Measurements from ENCODE around the gene MPI.
"Not testable (repeated sequence)": the region's sequence is repeated elsewhere in the genome, so short reads cannot be mapped to it uniquely, and the experiment has no call there.

MPI gene

DNA sequence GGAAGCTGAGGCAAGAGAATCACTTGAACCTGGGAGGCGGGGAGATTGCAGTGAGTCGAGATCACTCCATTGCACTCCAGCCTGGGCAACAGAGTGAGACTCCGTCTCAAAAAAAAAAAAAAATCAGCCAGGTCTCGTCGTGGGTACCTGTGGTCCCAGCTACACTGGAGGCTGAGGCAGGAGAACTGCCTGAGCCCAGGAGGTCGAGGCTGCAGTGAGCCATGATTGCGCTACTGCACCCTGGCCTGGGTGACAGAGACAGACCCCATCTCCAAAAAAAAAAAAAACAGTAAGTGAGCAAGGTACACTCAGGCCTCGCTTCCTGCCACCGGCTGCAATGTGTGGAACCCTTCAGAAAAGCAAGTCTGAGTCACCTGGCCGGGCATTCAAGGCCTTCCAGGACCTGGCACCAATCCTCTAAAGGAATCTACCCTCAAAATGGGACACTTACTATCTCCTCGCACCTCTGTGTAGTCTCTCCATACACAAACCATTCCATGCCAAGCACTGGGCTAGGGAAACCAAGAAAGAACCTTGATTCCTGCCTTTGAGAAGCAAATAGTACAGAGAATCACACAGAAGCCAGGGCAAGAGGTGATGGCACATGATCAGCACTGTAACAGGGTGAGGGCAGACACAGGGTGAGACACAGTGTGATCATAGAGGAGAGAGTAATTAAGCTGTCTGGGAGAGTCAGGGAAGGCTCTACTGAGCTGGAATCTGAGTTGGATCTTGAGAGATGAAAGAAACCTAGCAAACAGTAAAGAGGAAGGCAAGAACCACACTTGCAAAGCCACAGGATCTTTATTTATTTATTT lies 26.4 kb upstream of the MPI start:
- DNase-seq (ENCODE audit: low spot score) = peak; percentile 24

GRCh38 chr15:74864296-74864695 lies 25.5 kb upstream of the MPI start:
- no peak for DNase-seq (ENCODE audit: low spot score)

- DNase-seq (ENCODE audit: low spot score) = no peak
These were observed 24.5 kb upstream of the MPI start for GRCh38 chr15:74865316-74865715.

DNA sequence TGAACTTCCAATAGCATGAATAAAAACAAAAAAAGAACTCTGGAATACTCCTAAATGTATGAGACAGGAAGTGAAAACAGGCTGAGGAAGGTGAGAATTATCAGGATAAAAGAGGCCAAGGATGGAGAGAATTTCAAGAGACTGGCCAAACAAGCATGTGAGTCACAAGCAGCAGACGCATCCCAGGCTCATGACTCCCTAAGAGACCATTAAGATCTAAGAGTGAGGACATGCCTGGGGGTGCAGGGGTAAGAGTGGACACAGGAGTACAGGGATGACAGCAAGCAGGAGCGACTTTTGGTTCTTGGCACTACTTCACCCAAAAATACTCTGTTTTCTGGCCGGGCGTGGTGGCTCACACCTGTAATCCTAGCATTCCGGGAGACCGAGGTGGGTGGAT lies 23.8 kb upstream of the MPI start:
- DNase-seq (ENCODE audit: low spot score) = peak; percentile 85

DNA sequence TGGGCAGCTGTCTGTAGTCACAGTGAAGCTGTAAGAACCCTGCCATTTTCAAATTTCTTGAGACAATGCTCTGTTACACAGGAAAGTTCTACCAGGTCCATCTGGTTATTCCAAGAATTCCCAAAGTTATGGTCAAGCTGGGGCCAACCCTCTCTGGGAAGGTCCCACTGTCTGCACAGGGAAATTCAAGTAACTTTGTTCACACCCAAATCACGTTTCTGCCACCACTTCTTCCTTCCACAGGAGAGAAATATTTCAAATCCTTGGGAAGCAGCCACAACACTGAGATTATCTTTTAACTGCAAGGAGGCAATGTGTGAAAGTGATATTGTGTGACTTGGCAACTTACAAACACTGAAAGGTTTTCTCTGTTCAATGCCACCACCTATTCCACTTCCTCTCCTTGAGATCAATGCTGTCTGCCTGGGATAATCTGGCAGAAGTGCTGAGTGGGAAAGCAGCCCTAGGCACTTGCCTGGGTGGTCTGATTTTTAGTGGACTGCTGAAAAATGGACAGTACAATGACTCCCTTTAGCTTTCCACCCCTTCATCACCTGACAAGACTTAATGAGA lies 22.3 kb upstream of the MPI start:
- no peak for DNase-seq (ENCODE audit: low spot score)

DNA sequence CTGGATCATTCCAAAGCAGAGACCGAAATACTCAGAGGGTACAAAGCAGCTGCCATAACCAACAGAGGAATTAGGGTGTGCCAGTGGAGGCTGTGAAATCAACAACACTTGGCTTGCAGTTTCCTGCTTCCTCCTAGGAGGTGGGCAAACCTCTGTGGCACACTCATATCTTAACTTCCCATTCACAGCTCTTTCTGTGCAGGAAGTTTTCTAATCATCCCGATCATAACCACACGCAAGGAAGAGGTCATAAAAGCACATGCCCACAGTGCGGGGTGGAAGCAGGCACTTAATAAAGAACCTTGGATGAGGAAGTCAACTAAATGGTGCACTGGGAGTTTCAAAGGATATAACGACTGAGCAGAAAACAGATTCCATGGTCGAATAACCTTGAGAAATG lies 21.8 kb upstream of the MPI start:
- no peak for DNase-seq (ENCODE audit: low spot score)

GRCh38 chr15:74869372-74869725 lies 20.5 kb upstream of the MPI start:
- DNase-seq (ENCODE audit: low spot score) = no peak

- peak; percentile 50 for DNase-seq (ENCODE audit: low spot score)
These were observed 20.0 kb upstream of the MPI start for GRCh38 chr15:74869726-74870407.

DNA sequence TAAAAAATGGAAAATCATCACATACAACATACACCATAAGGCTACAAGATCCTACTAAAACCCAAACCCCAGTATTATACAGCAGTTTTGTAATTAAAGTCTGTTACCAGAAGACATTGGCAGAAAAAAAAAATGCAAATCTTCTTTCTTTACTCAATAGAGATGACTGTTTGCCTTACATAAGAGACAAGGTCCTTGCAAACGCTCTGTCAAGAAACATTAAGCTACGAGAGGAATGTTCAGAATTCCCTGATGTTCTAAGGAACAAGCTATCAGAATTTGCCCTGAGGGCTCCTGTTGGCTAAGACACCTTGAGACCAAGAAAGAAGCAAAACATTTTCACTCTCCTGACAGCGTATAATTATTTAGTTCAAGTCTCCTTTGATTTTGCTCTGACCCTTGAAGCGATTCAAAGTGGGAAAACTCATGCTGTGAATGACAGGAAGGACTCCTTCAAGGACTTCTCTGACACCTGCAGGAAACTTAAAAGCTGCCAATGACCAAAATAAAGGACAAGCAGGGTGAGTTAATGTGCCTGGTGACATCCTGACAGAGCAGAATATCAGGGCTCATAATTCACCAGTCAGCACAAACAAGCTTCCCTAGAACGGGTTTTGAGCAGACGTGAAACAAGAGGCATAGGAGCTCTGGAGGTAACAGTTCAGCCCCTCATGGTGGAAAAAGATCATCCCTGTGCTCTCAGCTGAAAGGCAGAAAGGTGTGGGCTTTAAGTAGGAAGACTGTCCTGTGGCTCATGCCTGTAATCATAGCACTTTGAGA lies 19.2 kb upstream of the MPI start:
- DNase-seq (ENCODE audit: low spot score) = no peak

- DNase-seq (ENCODE audit: low spot score) = no peak
These were observed 17.2 kb upstream of the MPI start for GRCh38 chr15:74872702-74873035.

DNA sequence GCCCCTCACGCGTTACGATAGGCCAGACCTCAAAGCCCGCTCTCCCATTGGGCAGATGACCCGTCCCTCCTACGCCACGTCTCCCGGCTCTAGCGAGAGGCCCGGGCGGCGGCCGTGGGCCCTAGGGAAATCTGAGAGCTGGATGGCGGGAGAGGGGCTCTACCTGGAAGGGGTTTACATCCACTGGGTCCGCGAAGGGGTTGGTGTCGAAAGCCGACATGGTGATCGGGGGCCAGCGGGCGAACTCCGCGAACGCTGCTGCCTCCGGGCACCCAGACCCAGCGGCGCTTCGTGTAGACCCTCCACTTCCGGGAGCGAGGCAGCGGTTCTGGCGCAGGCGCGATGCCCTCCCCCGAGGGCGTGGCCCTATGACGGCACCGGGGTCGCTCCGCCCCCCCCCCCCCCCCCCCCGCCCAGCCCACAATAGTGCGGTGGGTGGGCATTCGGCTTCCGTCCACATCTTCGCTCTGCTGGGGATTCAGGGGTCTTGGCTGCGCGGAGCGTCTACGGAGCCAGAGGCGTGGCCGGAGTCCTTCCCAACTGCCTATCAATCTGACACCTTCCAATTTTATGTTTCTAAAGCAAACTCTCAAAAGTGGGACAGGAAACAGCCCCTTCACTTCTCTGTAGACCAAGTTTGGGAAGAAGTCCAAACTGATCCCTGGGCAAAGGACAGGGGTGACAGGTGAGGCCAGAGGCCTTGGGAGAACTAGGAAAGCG lies 16.6 kb upstream of the MPI start, which contains the start of gene SCAMP2:
SCAMP2 (minus strand) TSS at position 330 of the 720 bp plus-strand sequence; CDS start at position 220, 110 bp downstream.
- peak; percentile 98 for DNase-seq (ENCODE audit: low spot score)

DNA sequence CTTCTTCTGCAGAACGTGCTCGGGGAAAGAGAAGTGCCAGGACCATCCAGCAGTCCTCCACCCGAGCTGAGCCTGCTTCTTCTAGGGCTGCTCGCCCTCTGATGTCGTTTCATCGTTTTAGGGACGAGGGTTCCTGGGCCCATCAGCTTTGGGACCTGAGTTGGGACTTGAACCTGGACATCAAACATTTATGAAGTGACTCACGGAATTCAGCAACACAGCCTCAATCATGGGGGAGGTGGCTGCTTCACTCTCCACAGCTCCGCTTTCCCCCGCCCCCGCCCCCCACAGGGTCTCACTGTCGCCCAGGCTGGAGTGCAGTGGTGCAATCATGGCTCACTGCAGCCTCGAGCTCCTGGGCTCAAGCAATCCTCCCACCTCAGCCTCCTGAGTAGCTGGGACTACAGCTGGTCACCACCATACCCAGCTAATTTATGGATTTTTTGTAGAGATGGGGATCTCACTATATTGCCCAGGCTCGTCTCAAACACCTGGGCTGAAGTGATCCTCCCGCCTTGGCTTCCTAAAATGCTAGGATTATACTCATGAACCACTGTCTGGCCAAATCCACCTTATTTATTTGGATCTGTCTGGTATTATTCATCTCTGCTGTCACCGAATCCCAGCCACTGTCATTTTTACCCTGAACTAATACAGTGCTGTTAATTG lies 16.0 kb upstream of the MPI start:
- peak; percentile 17 for DNase-seq (ENCODE audit: low spot score)

GRCh38 chr15:74878273-74878672 lies 11.6 kb upstream of the MPI start:
- DNase-seq (ENCODE audit: low spot score) = no peak

DNA sequence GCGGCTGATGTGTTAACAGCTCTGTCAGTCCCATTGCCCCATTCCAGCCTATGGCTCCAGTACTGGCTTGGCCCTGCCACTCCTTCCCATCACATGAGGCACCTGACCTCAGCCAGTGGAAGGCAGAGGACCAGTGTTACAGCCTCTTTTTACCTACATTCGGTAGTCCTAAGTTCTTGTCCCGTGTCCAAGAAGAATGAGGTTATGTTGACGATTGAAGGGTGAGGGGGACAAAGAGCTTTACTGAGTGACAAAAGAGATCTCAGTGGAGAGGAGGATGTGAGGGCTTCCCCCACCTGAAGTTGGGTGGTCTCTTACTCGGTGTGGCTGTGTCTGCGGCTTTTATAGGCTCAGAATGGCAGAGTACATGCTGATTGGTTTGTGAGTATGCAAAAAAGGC lies 7.3 kb upstream of the MPI start:
- DNase-seq (ENCODE audit: low spot score) = no peak

DNA sequence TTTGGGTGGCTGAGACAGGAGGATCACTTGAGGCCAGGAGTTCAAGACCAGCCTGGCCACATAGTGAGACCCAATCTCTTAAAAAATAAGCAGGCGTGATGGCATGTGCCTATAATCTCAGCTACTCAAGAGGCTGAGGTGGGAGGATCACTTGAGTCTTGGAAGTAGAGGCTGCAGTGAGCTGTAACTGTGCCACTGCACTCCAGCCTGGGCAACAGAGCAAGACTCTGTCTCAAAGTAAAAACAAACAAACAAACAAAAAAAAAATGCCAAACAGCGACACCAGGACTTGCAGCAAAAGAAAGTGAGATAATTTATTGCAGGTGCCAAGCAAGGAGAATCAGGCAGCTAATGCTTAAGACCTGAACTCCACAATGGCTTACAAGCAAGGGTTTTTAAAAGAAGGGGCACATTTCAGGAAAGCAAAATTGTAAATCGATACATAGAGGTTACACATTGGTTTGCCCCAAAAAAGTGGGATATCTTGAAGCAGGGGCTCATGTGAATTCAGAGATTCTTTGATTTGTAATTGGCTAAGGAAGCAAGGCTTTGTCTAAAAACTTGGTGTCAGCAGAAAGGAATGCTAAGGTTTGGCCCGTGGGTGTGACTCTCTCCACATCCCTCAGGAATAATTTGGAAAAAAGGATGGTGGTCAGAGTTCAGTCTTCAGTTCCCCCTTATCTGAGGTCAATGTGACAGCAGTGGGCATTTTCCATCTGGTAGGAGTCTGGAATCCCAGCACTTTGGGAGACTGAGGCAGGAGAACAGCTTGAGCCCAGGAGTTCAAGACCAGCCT lies 5.2 kb upstream of the MPI start:
- DNase-seq (ENCODE audit: low spot score) = peak; percentile 27

GRCh38 chr15:74885461-74885860 lies 4.4 kb upstream of the MPI start:
- DNase-seq (ENCODE audit: low spot score) = no peak

DNA sequence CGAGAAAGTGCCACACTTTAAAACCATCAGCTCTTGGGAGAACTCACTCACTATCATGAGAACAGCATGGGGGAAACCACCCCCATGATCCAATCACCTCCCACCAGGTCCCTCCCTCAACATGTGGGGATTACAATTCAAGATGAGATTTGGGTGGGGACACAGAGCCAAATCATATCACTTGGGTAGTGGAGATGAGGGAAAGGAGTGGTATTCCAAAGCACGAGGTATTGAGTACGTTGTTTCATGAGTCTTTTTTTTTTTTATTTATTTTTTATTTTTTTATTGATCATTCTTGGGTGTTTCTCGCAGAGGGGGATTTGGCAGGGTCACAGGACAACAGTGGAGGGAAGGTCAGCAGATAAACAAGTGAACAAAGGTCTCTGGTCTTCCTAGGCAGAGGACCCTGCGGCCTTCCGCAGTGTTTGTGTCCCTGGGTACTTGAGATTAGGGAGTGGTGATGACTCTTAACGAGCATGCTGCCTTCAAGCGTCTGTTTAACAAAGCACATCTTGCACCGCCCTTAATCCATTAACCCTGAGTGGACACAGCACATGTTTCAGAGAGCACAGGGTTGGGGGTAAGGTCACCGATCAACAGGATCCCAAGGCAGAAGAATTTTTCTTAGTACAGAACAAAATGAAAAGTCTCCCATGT lies 2.2 kb upstream of the MPI start:
- not testable (repeated sequence) for DNase-seq (ENCODE audit: low spot score)

DNA sequence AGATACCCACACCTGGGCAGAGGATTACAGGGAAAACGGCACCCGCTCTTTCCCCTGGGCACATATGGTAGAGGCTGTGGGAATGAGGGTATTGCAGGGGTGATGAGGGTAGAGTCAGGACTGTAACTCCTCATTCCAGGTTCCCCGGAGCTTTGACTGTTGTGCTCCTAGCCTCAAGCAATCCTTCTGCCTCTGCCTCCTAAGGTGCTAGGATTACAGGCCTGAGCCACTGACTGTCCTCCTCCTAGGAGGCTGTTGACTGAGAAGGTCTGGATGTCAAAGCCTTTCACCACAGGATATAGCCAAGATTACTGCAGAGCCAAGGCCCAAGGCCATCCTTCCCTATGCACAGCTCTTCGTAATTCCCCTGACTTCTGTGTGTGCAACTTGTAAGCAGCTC lies 1.1 kb upstream of the MPI start:
- DNase-seq (ENCODE audit: low spot score) = no peak

DNA sequence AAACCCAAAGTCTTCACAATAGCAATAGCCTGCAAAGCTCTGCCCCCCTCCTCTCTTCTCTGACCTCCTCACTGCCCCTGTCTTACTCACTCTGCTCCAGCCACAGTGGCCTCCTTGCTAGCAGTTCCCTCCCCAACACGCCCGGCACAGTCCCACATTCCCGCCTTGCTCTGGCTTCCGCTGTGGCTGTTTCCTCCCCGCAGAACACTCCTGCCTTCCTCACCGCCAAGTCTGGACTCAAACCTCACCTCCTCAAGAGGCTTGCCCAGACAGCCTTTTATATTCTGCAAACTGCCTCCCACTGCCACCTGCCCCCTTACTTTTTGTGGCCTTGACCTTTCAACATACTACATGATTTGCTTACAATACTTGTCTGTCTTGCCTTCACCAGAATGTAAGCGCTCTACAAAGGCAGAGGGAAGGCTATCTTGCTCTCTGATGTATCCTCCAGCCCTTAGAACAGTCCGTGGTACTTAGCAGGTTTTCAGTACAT lies 406 bp upstream of the MPI start:
- peak; percentile 52 for DNase-seq (ENCODE audit: low spot score)

- no peak for DNase-seq (ENCODE audit: low spot score)
These were observed 771 bp downstream of the MPI start for GRCh38 chr15:74890665-74890960.

Data from AG08395 (cell line).